GM21528 (cell line): Measurements from ENCODE around the gene NECTIN1.

ENCODE experiments used
- ATAC-seq: cut with Tn5 transposase; IDR thresholded peaks from one replicate; pipeline ENCODE4 v1.9.1; 2021; ENCODE audit warnings: mild to moderate bottlenecking, moderate library complexity; ENCODE audit not compliant: unreplicated experiment, low FRiP score

NECTIN1 gene

GRCh38 chr11:119679346-119679745 is 49.7 kb downstream of the NECTIN1 start:
- no peak for ATAC-seq

- no peak for ATAC-seq
Observed at GRCh38 chr11:119678351-119678750, 50.6 kb downstream of the NECTIN1 start.

GRCh38 chr11:119677840-119678239 is 51.2 kb downstream of the NECTIN1 start:
- ATAC-seq: no peak

GRCh38 chr11:119676461-119677020 is 52.5 kb downstream of the NECTIN1 start:
- ATAC-seq: no peak

- ATAC-seq: peak; percentile 85
Observed at GRCh38 chr11:119673759-119674336, 55.2 kb downstream of the NECTIN1 start.

GRCh38 chr11:119673052-119673758 is 55.8 kb downstream of the NECTIN1 start:
- ATAC-seq: peak; percentile 7

GRCh38 chr11:119672597-119672996 is 56.4 kb downstream of the NECTIN1 start:
- no peak for ATAC-seq

- no peak for ATAC-seq
Observed at GRCh38 chr11:119671561-119672015, 57.4 kb downstream of the NECTIN1 start.

GRCh38 chr11:119671051-119671450 is 57.9 kb downstream of the NECTIN1 start:
- no peak for ATAC-seq

- no peak for ATAC-seq
Observed at GRCh38 chr11:119669487-119669886, 59.5 kb downstream of the NECTIN1 start.

- no peak for ATAC-seq
Observed at GRCh38 chr11:119668676-119669075, 60.3 kb downstream of the NECTIN1 start.

- no peak for ATAC-seq
Observed at GRCh38 chr11:119666463-119667131, 62.4 kb downstream of the NECTIN1 start.

- no peak for ATAC-seq
Observed at GRCh38 chr11:119666061-119666460, 62.9 kb downstream of the NECTIN1 start.

GRCh38 chr11:119664701-119665420 is 64.1 kb downstream of the NECTIN1 start:
- ATAC-seq: no peak

GRCh38 chr11:119664063-119664572 is 64.9 kb downstream of the NECTIN1 start:
- no peak for ATAC-seq

- ATAC-seq: no peak
Observed at GRCh38 chr11:119663279-119663678, 65.7 kb downstream of the NECTIN1 start.

GRCh38 chr11:119661226-119661625 is 67.8 kb downstream of the NECTIN1 start:
- ATAC-seq: no peak

GRCh38 chr11:119659971-119660723 is 68.9 kb downstream of the NECTIN1 start:
- ATAC-seq: no peak

GRCh38 chr11:119652907-119653659 is 75.9 kb downstream of the NECTIN1 start:
- no peak for ATAC-seq
